GM18508 (cell line): Measurements from ENCODE around the gene PSMG4.

Experiments used
- ATAC-seq: cut with Tn5 transposase; IDR thresholded peaks from one replicate; pipeline ENCODE4 v1.9.1; 2021; ENCODE audit warnings: moderate number of reproducible peaks; ENCODE audit not compliant: insufficient read depth, unreplicated experiment

The PSMG4 gene

GRCh38 chr6:3304500-3305215 lies 45.9 kb downstream of the PSMG4 start:
- no peak for ATAC-seq

GRCh38 chr6:3305216-3305565 lies 46.4 kb downstream of the PSMG4 start:
- ATAC-seq = no peak

DNA sequence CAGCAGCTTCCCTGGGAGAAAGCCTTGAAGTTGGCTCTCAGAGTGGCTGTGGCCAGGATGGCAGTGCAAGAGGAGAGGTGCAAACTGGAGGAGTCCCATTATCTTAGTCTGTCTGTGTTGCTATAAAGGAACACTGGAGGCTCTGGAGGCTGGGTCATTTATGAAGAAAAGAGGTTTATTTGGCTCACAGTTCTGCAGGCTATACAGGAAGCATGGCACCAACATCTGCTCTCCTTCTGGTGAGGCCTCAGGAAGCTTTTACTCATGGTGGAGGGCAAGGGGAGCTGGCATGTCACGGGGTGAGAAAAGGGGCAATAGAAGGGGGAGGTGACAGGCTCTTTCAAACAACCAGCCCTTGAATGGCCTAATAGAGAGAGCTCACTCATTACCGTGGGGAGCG lies 47.1 kb downstream of the PSMG4 start:
- no peak for ATAC-seq

DNA sequence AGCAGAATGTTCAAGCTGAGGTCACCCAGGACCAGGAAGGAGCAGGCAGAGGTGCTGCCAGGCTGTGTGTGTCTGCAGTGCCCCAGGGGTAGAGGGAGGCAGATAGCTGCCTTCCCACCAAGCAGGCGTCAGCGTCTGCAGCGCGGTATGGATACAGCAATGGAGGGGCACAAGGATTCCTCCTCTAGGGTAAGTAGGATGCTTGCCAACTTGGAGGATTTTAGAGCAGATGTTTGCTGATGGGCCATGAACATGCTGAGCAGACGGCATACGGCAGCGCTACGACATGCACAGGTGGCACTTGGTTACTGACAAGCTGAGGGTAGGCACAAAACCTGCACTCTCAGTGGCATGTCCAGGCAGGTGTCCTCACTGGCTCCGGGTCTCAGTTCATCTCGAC lies 48.1 kb downstream of the PSMG4 start:
- no peak for ATAC-seq

DNA sequence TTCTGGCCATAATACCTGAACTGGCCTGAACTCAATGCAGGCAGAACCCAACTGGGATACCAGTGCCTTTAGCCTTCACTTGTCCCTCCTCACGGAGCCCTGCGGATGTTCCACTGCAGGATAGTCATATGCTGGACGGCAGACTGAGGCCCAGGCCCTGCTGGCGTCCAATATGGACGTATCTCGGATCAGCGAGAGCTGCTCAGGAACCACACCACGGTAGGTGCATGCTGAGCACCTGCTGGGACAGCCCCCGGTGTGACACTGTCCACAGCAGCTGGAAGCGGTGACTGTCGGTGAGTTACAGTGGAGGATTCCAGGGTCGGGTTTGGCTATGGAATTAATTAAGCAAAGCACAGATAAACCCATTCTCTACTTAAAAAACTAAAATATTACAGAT lies 48.7 kb downstream of the PSMG4 start:
- no peak for ATAC-seq

DNA sequence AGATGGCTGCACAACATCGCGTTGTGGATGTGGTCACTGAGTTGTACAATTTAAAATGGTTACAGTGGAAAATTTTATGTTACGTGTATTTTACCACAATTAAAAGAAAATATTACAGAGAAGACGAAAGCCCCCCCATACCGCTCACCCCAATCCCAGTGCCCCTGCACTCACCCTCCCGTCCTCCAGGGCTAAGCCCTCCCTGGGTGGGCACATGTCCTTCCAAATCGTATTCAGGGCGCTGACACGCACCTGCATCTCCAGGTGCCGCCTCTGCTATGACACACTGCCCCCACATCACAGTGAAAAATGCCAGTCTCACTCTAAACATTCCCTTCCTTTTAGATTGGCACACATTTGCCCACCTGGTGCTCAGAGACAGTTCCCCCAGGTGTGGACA lies 49.4 kb downstream of the PSMG4 start:
- ATAC-seq = no peak

DNA sequence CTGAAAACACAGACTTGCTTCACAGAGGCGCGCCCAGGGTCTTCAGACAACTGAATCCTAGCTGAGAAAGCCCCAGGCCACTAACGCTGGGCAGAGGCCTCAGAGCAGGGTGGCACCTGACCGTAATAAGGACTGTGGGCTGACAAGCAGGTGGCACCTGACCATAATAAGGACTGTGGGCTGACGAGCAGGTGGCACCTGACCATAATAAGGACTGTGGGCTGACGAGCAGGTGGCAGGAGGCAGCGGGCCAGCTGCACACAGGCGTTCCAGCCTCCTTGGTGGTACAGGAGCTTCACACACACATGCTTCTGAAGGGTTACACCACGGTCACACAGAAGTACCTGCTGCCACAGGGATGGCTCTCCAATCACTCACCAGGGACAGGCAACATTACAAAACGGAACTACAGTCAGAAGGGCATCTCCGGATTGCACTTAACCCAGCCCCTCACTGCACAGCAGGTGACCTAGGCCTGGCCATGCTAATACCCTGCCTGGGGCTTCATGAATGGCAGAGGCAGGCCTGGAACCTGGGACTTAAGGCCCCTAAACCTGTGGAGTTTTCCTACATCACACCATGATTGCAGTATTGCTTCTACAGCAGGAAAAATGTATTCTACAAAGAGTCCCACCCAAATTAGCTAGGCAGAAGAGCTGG lies 50.8 kb downstream of the PSMG4 start:
- ATAC-seq = no peak

- no peak for ATAC-seq
These were observed 51.3 kb downstream of the PSMG4 start for GRCh38 chr6:3310051-3310448.

DNA sequence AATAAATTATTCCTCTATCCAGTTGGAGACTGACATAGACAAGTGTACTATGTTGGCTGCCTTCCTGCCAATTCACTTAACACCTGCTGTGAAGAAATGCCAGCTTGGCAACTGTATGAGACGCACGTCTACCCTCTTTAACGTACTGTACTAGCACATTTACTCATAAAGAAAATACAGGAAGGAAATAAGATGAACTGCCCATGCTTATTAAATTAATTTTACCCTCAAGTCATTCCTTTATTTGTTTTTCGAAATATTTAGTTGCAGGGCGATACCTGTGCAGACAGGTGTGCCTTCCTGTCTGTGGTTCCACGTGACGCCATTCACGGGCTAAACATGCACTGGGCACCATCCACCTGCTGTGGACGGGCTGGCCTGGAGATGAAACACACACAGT lies 52.0 kb downstream of the PSMG4 start:
- ATAC-seq = no peak

DNA sequence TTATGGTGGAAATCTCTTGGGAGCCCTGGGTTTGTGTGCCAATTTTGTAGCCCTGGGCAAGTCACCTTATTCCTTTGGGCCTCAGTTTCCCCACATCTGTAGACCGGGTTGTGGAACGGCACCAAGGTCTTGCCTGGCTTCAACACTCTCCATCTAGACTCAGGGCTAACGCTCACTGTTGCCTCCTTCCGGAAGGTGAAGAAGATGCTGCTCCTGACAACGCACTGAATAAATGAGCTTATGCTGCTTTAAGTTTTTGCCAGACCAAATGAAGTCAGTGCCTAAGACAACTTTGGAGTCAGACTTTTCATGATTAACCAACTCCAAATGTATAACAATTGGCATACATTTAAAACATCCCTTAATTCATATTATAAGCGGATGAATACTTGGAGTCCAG lies 53.1 kb downstream of the PSMG4 start:
- ATAC-seq = no peak

DNA sequence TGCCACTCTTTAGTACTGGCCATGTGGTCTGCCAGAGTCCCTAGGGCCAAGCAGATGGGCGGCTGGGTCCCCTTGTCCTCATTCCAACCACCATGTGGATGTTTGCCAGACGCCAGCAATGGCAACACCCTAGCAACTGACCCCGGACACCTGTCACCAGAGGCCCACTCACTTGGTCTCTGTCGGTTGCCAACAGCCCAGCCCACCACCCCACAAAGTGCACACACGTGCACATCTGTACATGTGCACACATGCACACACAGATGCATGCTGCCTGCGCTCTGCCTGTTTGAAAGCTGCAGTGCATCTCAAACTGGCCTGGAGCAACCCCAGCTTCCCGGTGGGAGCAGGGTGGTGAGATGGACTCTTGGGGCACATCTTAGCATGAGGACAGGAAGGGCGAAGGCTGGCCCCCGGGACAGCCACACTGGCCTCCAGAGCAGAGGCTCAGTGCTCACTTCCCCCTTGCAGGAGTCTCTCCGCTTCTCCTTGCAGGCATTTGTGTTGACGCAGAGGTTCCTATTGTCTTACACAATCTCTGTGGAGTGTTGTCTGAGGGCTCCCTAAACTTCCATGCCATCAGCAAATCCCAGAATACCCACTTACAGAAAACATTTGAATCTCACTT lies 54.0 kb downstream of the PSMG4 start:
- no peak for ATAC-seq

DNA sequence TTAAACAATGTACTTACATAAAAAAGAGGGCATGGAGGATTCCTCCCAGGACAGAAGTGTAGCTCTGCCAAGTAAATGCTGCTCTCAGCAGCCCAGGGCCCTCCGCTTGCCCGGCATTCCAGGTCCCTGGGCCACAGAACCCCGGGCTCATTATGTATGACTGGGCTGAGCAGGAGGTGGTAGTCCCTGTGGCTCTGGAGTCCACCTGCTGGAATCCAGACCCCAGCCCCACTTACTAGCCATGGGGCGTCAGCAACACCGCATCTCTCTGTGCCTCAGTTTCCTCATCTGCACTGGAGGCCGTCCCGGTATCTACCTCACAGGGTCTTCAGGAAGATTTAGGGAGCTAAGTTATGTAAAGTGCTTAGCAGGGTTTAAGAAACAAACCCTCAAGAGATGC lies 55.4 kb downstream of the PSMG4 start:
- ATAC-seq = no peak

GRCh38 chr6:3314621-3315467 lies 56.1 kb downstream of the PSMG4 start:
- ATAC-seq = no peak

DNA sequence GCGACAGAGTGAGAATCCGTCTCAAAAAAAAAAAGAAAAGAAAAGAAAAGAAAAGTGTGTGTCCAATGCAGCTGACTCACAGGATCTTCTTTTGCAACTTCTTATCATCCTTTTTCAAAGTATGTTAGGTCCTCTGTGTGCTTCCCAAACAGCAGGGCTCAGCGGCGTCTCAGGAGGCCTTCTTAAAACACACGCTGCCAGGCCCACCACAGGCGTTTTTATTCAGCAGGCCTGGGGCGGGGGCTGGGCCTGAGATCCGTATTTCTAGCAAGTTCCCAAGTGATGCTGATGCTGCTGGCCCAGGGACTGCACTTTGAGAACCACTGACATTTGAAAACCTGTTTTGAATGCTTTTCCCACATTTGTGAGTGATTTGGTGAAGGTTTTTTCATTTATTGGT lies 57.1 kb downstream of the PSMG4 start:
- no peak for ATAC-seq

DNA sequence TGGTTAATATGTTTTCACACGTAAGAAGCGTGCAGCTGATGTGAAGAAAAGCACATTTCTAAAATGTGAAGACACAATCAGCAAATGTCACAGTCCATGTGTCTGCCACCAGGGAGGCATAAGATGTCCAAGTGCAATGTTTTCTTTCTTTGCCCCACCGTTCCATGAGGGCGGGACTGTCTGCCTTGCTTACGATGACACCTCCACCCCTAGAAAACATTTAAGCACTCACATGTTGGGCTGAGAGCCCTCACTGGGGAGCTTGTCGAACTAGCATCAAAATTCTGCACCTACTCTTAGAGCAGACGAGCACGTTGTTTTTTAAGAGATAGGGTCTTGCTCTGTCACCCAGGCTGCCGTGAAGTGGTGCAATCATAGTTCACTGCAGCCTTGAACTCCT lies 57.6 kb downstream of the PSMG4 start:
- ATAC-seq = no peak

- no peak for ATAC-seq
These were observed 58.1 kb downstream of the PSMG4 start for GRCh38 chr6:3316818-3317217.
